ENCODE data around the gene FAM170B.

FAM170B gene

DNA sequence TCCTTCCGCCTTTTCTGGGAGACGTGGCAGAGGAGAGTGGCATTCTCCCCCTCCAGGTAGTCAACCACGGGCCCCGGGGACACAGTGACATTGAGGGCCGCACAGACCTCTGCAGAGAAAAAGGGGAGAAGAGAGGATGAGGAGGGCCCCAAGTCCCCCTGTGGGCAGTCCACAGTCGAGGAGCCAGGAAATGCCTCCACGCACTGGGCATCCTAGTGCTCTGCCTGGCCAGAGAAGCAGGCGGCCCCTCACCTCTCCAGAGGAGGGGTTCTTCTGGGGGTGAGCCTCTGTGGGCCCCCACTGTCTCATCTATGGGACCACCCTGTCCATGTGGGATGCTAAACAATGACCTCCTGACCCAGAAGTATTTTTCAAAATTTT lies 25.9 kb downstream of the FAM170B start (continued):
- TF ChIP-seq, protein P1, sequence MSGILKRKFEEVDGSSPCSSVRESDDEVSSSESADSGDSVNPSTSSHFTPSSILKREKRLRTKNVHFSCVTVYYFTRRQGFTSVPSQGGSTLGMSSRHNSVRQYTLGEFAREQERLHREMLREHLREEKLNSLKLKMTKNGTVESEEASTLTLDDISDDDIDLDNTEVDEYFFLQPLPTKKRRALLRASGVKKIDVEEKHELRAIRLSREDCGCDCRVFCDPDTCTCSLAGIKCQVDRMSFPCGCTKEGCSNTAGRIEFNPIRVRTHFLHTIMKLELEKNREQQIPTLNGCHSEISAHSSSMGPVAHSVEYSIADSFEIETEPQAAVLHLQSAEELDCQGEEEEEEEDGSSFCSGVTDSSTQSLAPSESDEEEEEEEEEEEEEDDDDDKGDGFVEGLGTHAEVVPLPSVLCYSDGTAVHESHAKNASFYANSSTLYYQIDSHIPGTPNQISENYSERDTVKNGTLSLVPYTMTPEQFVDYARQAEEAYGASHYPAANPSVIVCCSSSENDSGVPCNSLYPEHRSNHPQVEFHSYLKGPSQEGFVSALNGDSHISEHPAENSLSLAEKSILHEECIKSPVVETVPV (CRISPR knock-in tag; IDR thresholded peaks at IDR 0.05): no peak
- no peak for TF ChIP-seq CSDC2 (CRISPR knock-in tag; IDR thresholded peaks at IDR 0.05)
- no peak for TF ChIP-seq ESRRG (CRISPR knock-in tag; IDR thresholded peaks at IDR 0.05)
- no peak for TF ChIP-seq ISL1 (CRISPR knock-in tag; IDR thresholded peaks at IDR 0.05)

GRCh38 chr10:49107111-49107886 lies 26.5 kb downstream of the FAM170B start:
- no peak for ATAC-seq
- no peak for TF ChIP-seq SNAI2 (CRISPR knock-in tag; IDR thresholded peaks at IDR 0.05)

- no peak for TF ChIP-seq ZFP3 (CRISPR knock-in tag; IDR thresholded peaks at IDR 0.05)
- no peak for TF ChIP-seq ISL1 (CRISPR knock-in tag; IDR thresholded peaks at IDR 0.05)
- TF ChIP-seq CREB5 (CRISPR knock-in tag; IDR thresholded peaks at IDR 0.05; ENCODE audit: low read depth): no peak
- TF ChIP-seq ESRRG (CRISPR knock-in tag; IDR thresholded peaks at IDR 0.05): no peak
- TF ChIP-seq POU6F1 (CRISPR knock-in tag; IDR thresholded peaks at IDR 0.05; ENCODE audit: borderline replicate concordance, low read depth): no peak
- no peak for TF ChIP-seq TOX (CRISPR knock-in tag; IDR thresholded peaks at IDR 0.05; ENCODE audit: borderline replicate concordance)
- TF ChIP-seq ZNF8 (CRISPR knock-in tag; IDR thresholded peaks at IDR 0.05): no peak
- no peak for TF ChIP-seq PATZ1 (CRISPR knock-in tag; IDR thresholded peaks at IDR 0.05; ENCODE audit: borderline replicate concordance)
- TF ChIP-seq ARNTL (CRISPR knock-in tag; IDR thresholded peaks at IDR 0.05; ENCODE audit: borderline replicate concordance, low read depth): no peak
- no peak for ATAC-seq
Measured at GRCh38 chr10:49106451-49106850, 27.4 kb downstream of the FAM170B start.

GRCh38 chr10:49105076-49105475 lies 28.7 kb downstream of the FAM170B start:
- ATAC-seq: no peak
- TF ChIP-seq ISL1 (CRISPR knock-in tag; IDR thresholded peaks at IDR 0.05) (no peak), ZNF70 (CRISPR knock-in tag; IDR thresholded peaks at IDR 0.05) (no peak), GLIS3 (CRISPR knock-in tag; IDR thresholded peaks at IDR 0.05) (no peak), ZC3H10 (CRISPR knock-in tag; IDR thresholded peaks at IDR 0.05) (no peak), ARNTL (CRISPR knock-in tag; IDR thresholded peaks at IDR 0.05; ENCODE audit: borderline replicate concordance, low read depth) (no peak), TOX (CRISPR knock-in tag; IDR thresholded peaks at IDR 0.05; ENCODE audit: borderline replicate concordance) (no peak), ZNF8 (CRISPR knock-in tag; IDR thresholded peaks at IDR 0.05) (no peak), ESRRG (CRISPR knock-in tag; IDR thresholded peaks at IDR 0.05) (no peak), PATZ1 (CRISPR knock-in tag; IDR thresholded peaks at IDR 0.05; ENCODE audit: borderline replicate concordance) (no peak), TSHZ2 (CRISPR knock-in tag; IDR thresholded peaks at IDR 0.05) (no peak), SNAI2 (CRISPR knock-in tag; IDR thresholded peaks at IDR 0.05) (no peak), ZFP30 (CRISPR knock-in tag; IDR thresholded peaks at IDR 0.05) (no peak), CSDC2 (CRISPR knock-in tag; IDR thresholded peaks at IDR 0.05) (no peak), ZNF565 (CRISPR knock-in tag; conservative IDR thresholded peaks at IDR 0.05; ENCODE audit: low read depth) (no peak), RARB (CRISPR knock-in tag; IDR thresholded peaks at IDR 0.05) (no peak), OSR1 (CRISPR knock-in tag; IDR thresholded peaks at IDR 0.05) (no peak), TCF4 (CRISPR knock-in tag; IDR thresholded peaks at IDR 0.05; ENCODE audit: borderline replicate concordance) (no peak), ZFP3 (CRISPR knock-in tag; IDR thresholded peaks at IDR 0.05) (no peak)
- TF ChIP-seq, protein P1 (CRISPR knock-in tag; IDR thresholded peaks at IDR 0.05): no peak

Data from SK-N-SH treated with all-trans-retinoic acid at 6 μM for 48 hours (cell line).